ENCODE data around the gene KCTD19. TPM values are rescaled to one million over a fixed set of nuclear protein-coding genes. Genes with fewer than 3 reads are reported as not detected.

Gene KCTD19
- total RNA-seq, 1 donor from 2014 or later: not detected

DNA sequence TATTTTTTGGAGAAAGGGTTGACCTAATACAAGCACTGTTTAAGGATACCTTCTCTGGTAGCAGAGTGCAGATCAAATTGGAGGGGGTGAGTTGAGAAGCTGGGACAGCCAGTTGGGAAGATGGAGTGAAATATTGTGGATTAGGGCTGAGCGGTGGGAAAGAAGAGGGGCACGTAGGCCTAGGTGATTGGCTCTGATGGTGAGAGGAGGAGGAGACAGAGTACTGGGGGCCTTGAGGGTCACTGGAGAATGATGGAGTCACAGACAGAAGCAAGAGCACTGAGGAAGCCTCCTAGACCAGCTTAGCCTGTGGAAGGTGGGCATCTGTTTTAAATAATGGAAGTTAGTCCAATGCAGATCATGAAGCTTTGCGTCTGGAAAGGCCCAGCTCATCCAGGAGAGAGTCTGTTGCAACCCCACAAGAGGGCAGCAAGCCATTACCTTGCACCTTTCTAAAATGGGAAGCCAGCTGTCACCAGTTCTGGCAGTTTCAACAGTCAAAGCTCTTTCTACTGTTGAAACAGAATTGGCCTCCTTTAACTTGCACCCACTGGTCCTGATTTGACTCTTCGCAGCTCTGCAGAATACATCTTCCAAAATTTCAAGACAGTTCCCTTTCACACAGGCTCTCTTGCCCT, 66.0 kb downstream of the KCTD19 start:
- peak; percentile 79 for DNase-seq (ENCODE audit: low read depth)

DNA sequence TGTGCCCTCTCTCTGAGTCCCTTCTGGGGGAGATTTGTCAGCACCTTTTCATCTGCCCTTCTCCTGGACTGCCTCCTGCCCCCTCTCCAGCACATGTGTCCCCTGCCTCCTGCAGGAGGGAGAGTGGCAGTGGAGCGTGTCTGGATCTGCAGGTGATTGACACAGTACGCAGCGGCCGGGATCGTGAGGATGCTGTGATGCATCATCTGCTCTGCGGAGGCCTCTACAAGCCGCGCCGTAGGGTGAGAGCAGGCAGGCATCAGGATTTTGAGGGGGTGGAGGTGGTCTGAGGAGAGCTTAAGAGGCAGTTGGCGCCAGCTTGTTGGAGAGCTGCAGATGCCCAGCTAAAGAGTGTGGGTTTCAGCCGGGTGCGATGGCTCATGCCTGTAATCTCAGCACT, 66.8 kb downstream of the KCTD19 start:
- no peak for DNase-seq (ENCODE audit: low read depth)

DNA sequence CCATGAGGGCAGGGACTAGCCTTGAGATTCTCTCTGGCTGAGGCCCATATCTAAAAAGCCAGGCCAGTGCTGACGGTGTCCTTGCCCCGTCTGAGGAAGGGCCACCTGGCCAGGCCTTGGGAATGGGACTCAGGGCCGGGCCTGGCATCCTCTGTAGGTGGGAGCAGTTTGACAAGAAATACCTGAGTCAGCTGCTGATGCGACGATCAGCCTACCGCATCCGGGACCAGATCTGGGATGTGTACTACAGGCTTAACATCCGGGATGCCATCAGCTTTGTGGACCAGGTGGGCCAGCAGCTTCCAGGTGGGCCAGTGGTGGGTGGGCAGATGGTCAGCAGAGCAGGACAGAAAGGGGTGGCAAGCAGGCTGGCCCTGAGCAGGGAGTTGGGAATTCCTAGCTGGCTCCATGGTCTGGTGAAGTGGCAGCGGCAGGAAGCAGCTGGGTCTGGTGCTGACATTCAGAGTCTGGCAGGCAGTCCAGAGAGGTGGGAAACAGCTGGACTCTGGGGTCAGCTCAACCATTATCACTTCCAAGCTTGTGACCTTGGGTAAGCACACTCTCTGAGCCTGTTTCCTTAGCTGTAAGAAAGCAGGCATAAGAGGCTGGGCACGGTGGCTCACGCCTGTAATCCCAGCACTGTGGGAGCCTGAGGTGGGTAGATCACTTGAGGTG, 68.2 kb downstream of the KCTD19 start:
- no peak for DNase-seq (ENCODE audit: low read depth)

DNA sequence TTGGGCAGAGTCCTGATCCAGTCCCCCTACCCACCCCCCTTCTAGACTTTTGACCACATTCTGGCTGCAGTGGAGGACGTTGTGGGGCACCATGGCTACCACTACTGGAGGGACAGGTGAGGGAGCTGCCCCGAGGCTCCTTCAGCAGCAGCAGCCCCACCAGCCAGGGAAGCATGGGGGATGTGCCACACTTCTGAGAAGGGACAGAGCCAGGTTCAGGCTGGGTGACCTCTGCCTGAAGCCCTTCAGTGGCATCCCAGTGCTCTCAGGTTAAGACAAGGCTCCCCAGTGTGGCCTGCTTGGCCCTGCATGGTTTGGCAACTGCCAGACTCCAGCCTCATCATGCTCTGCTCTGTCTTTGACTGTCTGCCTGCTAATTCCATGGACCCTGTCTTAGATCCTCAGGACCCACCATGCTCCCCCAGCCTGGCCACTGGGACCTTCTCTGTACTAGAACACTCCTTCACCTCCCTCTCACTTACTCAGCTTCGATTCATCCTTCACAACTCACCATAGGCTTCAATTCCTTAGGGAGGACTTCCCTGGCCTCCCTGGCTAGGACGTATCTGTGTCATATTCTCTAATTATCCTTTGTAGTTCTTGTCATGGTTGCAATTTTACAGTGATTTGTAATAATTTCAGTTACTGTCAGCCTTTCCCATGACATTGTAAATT, 68.9 kb downstream of the KCTD19 start:
- no peak for DNase-seq (ENCODE audit: low read depth)

DNA sequence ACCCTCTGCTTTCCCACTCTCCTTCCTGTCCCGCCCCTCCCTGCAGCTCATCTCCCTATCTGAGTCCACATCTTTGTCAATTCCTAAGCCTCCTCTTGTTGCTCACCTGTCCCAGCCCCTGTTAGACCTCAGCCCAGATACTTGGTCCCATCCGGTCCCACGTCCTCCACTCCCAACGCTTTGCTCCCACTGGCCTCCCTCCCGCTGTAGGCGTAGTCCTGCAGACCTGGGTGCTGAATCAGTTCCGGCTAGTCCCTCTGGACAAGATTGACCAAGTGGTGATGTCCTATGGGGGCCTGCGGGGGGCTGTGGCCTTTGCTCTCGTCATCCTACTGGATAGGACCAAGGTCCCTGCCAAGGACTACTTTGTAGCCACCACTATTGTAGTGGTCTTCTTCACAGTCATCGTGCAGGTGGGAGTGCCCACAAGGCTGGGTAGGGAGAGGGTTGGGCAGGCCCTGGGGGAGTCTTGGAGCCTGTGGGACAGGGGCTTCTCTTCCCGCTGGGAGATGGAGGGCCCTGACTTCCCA, 69.8 kb downstream of the KCTD19 start:
- DNase-seq (ENCODE audit: low read depth): no peak

DNA sequence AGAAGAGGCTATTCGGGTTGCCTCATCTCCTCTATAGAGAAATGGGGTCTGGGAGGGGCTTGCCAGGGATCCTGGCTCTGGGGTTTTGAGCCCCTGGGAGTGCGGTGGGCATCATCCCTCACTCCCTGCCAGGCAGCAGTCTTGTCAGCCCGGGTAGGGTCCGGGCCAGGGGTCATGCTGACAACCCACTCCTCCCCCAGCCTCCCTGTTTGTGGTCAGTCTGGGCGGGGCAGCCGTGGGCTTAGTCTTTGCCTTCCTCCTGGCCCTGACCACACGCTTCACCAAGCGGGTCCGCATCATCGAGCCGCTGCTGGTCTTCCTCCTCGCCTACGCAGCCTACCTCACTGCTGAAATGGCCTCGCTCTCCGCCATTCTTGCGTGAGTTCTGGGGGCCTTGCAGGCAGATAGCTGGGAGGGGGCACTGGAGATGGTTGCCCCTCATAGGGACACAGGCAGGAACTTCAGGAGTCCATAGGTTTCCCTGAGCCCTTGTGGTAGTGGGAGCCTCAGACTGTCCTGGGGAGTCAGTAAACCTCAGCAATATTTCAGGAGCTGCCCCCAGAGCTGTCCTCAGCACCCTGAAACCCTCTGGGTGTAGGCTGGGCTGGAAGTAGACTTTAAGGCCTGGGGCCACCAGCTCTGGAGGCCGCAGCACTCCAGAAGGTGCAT, 70.9 kb downstream of the KCTD19 start:
- no peak for DNase-seq (ENCODE audit: low read depth)

DNA sequence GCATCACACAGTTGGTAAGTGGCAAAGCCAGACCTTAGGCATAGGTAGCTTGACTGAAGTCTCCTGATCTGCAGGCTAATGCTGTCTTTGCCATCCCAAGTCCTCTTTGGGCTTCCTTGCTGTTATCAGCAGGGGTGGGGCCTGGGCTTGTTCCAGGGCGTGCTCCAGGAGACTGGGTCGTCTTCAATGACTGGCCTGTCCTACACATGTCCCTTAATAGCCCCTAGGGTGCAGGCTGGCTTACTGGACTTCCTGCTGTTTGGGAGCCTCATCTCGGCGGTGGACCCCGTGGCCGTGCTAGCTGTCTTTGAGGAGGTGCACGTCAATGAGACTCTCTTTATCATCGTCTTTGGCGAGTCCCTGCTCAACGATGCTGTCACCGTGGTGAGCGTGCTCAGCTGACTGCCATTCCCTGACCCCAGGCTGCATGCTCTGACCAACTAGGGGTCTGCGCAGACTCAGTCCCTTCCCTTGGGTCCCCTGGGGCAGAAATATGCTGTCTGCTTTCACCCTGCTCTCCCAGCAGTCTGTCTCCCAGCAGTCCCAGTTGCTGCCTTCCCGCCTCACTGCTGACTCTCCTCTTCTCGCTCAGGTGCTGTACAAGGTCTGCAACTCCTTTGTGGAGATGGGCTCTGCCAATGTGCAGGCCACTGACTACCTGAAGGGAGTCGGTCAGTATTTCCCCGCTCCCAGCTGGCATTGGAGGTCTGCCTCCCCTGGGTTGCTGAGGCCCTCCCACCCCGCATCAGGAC, 71.6 kb downstream of the KCTD19 start:
- no peak for DNase-seq (ENCODE audit: low read depth)

DNA sequence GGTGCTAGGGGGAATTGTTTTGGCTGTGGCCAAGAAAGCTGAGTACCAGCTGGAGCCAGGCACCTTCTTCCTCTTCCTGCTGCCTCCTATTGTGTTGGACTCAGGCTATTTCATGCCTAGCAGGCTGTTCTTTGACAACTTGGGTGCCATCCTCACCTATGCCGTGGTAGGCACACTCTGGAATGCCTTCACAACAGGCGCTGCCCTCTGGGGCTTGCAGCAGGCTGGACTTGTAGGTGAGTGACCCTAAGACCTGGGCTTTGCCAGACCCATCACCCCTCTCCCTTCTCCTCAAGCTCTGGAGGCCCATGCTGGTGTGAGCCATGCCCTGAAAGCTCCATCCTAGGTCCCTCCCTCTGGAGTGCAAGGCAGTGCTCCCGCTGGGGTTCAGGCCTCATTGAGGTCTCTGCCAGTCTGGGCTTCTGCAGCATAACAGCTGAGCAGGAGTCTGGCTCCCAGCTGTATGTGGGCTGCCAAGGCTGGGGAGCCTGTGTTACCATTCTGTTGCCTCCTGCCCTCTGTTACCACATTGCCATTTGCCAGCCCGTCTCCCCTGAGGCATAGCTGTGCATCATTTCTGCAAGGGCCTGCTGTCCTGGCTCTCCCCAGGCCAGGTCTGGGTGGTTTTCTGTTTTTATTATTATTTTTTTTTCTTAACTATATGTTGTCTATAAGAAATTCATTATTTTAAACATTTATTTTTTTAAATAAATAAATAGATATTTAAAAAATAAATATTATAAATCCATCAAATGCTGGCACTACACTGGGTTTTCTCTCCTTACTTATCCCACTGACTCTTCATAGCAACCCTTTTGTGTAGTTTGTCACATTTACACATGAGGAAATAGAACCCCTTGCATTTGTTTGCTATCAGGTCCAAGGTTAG, 73.7 kb downstream of the KCTD19 start:
- DNase-seq (ENCODE audit: low read depth): peak; percentile 86

DNA sequence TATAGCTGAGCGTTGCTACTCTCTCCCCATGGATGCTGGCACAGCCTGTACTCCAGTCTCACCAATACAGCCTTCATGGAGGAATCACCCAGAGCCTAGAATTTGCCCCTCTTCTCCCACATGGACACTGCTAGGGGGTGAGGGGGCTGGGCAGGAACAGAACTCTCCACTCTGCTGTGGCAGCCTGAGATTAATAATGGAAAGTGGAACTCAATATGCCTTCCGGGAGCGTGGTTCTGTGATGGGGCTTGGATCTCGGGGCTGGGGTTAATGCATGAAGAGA, 76.6 kb downstream of the KCTD19 start:
- DNase-seq (ENCODE audit: low read depth): no peak

DNA sequence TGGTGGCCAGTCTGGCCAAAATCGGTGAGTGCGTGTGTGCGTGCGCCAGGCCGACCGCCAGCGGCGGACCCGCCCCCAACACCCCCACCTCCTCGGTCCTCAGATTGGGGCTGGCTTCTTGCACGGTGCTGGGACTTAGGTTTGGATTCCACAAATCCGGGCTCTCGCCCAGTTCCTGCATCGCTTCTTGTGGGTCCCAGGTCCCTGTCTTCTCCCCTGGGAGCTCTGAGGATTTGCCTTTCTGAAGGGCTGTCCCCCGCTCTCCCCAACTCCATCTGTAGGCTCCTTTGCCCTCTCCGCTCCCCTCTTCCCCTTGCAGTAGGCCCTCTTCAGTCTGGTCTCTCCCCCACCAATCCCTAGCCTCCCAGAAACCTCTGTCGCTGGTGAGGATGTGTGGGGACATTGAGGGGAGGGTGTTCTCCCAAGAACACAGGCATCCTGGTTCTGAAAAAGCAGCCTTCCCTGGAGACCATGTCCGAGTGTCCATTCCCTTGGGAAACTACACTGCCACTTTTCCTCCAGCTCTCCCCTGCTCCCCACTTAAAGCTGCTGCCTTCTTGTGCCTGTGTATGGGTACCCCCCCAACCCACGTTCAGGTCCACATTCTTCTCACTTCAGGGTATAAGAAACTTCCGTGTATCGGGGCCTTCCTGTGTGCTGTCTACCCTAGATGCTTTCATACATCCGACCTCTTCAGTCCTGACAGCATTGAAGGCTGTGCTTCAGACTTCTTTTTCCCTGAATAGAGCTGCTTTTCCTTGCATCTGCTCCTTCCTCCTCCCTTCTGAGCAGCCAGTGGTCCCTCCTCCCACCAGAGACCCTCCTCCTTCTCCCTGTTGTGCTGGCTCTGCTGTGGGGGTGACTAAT, 77.1 kb downstream of the KCTD19 start:
- no peak for DNase-seq (ENCODE audit: low read depth)

DNA sequence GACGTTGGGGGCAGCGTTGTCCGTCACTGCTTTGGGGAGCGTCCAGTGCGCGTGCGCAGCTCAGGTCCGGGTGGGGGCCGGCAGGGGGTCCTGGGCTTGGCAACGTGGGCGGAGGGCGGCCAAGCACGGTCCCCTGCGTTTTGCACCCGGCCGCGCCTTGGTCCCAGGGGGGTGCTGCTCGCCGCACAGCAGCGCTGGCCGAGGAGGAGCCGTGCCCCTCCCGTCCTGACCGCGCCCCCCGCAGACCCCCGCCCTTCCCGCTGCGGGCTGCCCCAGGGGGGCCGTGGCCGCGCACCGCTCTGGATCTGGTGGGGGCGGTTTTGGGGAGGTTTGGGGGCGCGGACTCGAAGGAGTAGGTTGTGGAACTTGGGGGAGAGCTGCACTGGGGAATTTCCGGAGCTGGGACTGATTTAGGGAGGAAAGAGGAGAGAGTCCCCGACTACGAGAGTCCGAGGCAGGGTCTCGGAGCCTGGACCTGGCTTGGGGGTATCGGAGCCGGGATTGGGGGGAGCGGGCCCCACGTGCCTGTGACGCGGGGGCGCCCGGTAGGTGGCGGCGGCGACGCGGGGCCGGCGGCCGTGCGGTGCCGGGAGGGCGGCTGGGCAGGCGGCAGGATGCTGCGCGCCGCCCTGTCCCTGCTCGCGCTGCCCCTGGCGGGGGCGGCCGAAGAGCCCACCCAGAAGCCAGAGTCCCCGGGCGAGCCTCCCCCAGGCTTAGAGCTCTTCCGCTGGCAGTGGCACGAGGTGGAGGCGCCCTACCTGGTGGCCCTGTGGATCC, 78.0 kb downstream of the KCTD19 start, which contains the start of gene SLC9A5:
Gene SLC9A5 (plus strand): TSS at position 579 of the 777 bp plus-strand sequence. CDS start 36 bp downstream, at position 615.
- DNase-seq (ENCODE audit: low read depth): no peak

DNA sequence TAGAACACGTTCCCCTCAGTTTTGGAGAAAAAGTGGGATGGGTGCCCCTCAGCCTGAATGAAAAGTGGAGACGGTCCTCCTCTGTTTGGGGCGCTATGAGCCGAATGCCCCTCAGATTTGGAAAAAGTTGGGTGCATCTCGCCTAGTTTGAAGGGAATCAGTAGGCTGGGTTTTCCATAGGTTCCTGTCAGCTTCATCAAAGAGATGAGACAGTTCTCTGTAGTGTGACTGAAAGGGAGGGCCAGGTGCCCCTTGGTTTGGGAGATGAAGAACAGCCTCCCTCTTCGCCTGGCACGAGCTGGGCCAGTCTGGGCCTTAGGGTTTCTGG, 78.5 kb downstream of the KCTD19 start:
- DNase-seq (ENCODE audit: low read depth): no peak

DNA sequence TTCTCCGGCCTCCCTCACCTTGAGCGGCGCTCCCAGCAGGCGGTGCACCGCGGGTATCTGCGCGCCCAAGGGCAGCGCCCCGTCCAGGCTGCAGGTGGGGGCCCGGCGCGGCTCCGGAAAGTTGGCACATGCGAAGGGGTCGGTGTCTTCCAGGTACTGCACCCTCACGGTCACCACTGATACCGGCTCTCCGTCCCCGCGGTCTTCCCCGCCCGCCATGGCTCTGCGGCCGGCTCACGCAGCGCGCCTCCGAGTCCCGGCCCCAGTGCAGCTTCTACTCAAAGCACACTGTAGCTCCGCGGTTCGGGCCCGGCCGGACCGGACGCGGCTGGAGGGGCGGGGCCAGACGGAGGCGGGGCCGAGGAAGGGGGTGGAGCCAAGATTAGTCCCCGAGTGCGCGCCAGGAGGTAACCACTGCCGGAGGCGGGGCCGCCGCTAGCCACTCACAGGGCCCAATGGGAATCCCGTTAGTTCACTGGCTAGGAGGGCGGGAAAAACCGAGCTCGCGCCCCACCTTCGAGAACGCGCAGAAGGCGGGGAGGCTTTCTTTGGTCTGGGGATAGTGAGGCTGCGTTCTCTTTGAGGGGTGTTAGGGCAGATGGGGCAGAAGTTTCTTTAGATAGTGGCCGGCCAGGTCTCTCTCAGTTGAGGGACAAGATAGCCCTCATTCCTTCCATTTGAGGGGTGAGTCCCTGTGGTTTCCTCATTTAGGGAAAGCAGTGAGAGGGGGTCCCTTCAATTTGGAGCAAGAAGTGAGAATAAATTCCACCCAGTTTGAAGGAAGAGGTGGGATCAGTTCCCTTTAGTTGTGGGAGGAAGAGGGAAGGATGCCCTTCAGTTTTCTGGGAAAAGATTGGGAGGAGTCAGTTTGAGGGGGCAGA, 79.1 kb downstream of the KCTD19 start, which contains the start of gene FHOD1:
Gene FHOD1 (minus strand): TSS at position 290 of the 881 bp plus-strand sequence. CDS start 71 bp downstream, at position 219.
- peak; percentile 94 for DNase-seq (ENCODE audit: low read depth)

DNA sequence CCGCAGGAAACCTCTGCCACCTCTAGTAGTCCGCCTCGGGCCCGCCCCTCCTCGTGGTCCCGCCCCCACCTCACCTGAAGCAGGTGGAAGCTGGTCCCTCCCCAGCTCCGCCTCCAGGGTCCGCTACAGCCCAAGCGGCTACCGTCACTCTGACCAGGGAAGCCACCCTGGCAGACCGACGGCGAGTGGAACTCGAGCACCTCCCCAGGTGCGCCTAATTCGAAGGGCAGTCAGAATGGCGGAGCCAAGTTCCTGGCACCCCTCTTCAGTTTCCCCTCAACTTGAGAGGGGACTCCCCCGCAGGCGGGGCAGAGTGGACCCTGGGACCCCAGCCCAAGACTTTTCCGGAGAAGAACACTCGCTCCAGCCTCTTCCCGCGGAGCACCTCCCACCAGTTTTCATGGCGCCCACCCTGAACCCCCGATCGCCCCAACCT, 79.8 kb downstream of the KCTD19 start:
- no peak for DNase-seq (ENCODE audit: low read depth)

DNA sequence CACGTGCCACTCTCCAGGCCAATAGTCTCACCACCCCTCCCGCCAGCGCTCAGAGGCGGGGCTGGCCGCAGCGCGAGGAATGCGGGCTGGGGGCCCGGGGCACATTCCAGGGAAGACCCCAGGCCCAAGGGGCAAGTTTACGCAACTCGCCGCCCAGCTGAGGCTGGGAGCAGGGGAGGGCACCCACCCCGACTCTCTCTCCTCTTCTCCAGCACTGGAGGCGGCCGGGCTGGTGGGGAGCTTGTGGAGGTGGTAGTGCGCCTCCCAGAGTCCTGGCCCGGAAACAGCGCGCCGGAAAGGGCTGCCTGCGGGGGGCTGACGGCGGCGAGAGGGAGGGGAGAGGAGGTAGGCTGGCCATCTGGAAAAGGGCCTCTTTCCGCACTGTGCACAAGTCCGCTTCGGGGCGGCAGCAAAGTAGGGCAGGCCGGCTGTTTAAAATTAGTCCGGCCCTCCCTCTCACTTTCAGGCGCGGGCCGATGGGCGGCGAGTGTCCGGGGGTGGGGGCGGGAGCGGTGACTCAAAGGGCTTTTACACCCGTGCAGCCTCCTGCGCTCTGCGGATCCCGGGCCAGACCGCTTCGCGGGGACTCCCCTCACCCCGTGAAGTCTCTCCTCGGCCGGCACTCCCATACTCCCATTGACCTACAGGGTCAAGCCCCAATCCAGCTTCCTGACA, 80.3 kb downstream of the KCTD19 start:
- peak; percentile 87 for DNase-seq (ENCODE audit: low read depth)

DNA sequence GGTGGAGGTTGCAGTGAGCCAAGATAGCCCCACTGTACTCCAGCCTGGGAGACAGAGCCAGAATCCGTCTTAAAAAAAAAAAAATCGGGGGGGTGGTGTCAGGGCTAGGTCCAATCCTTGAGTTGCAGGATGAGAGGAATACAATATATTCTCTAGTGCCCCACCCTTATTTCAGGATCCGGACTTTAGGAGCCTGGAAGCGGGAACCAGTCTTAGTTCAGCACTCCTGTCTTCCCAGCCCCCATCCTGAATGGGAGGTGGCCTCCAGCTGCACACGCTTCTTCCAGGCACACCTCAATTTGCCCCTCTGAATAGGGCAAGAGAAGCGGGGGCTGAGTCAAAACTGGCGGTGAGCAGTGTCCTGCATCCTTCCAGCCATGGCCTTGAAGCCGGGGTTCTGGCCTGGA, 80.9 kb downstream of the KCTD19 start:
- no peak for DNase-seq (ENCODE audit: low read depth)

DNA sequence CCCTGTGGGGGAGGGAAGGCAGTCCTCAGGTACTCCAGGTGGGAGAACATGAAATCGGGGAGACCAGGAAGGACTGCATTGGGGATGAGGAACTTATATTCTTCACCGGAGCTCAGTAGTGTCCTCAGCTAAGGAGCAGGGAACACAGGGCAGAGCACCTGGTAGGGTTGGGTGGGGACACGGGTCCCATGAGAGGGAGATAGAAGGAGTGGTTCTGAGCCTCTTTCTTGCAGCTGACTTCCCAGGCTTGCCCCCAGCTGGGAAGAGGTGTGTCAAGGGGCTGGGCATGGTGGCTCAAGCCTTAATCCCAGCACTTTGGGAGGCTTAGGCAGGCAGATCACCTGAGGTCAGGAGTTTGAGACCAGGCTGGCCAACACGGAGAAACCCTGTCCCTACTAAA, 81.4 kb downstream of the KCTD19 start:
- DNase-seq (ENCODE audit: low read depth): no peak
